Activated naive CD4-positive, alpha-beta T cell treated with anti-CD3 and anti-CD28 coated beads, Interleukin-2, amount 10 ng/mL, durations not matched to agents 7 days and 5 days (primary cell): ENCODE data around the gene TSLP.

Source experiments
- CTCF ChIA-PET: fragments of 350-600 bp; sonication (Branson Sonifier 250); formaldehyde crosslinking; loops from one replicate; lab custom pipeline; 2021; ENCODE audit warnings: antibody characterized with exemption; lab: Charles Lee
- DNase-seq: peaks from one replicate; pipeline ENCODE4 v3.0.0-alpha.2; 2020
- H3K27ac Mint-ChIP-seq: one replicate; pipeline ENCODE4 v1.8.0; 2021; ENCODE audit warnings: mild to moderate bottlenecking, moderate library complexity, mixed read lengths
- H3K27me3 Mint-ChIP-seq: one replicate; pipeline ENCODE4 v1.8.0; 2021; ENCODE audit warnings: mild to moderate bottlenecking, mixed read lengths
- H3K36me3 Mint-ChIP-seq: one replicate; pipeline ENCODE4 v1.8.0; 2021; ENCODE audit warnings: mixed read lengths
- H3K4me1 Mint-ChIP-seq: one replicate; pipeline ENCODE4 v1.8.0; 2021; ENCODE audit warnings: mixed read lengths
- H3K4me3 Mint-ChIP-seq: one replicate; pipeline ENCODE4 v1.8.0; 2021; ENCODE audit warnings: mild to moderate bottlenecking, moderate library complexity, mixed read lengths
- H3K9me3 Mint-ChIP-seq: one replicate; pipeline ENCODE4 v1.8.0; 2021; ENCODE audit warnings: mixed read lengths

The TSLP gene

DNA sequence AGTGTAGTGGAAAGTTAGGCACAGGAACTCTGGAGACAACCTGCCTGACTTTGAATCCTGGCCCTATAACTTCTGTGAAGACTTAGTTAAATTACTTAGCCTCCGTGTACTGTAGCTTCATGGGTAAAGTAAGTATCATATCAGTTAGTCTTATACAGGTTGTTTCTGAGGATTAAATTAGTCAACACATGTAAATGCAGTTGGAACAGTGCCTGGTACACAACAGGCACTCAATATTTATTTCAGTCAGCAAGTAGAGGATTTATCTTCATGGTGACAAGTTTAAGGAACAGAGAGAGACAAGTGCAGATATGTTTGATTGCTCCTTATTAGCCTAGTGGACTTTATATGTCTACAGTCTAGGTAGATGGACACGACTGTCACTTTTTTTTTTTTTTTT, 2.7 kb downstream of the TSLP start:
- peaks cover 23% of the 10 kb centered on the region for H3K4me1 Mint-ChIP-seq
- no peak overlapping the region for H3K27ac Mint-ChIP-seq
- H3K27me3 Mint-ChIP-seq = peaks cover 46% of the 10 kb centered on the region
- peak overlapping the region; percentile 88 for H3K4me3 Mint-ChIP-seq
- H3K9me3 Mint-ChIP-seq = no peaks in the 10 kb centered on the region
- DNase-seq = no peak
- CTCF ChIA-PET = no interaction called here
- peaks cover 4% of the 10 kb centered on the region for H3K36me3 Mint-ChIP-seq

DNA sequence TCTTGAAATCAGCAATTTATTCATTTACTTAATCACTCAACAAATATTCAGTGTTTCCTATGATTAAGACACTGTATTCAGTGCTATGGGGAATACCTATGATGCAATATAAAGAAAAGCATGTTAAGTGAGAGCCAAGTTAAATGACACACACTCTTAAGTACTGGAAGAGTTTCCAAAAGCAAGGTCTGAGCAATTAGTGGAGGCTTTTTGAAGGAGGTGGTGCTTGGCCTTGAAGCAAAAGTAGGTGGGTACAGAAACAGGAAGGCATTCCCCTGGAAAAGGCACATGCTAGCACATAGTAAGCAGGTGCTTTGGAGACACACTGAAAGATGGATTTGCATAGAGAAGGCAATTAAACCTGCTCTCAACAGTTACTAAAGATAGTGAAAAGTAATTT, 4.0 kb downstream of the TSLP start:
- no peaks in the 10 kb centered on the region for H3K9me3 Mint-ChIP-seq
- no peak overlapping the region for H3K4me3 Mint-ChIP-seq
- H3K36me3 Mint-ChIP-seq = peaks cover 4% of the 10 kb centered on the region
- H3K27me3 Mint-ChIP-seq = peaks cover 33% of the 10 kb centered on the region
- no peak overlapping the region for H3K27ac Mint-ChIP-seq
- H3K4me1 Mint-ChIP-seq = peaks cover 22% of the 10 kb centered on the region
- no peak for DNase-seq
- CTCF ChIA-PET = no interaction called here

DNA sequence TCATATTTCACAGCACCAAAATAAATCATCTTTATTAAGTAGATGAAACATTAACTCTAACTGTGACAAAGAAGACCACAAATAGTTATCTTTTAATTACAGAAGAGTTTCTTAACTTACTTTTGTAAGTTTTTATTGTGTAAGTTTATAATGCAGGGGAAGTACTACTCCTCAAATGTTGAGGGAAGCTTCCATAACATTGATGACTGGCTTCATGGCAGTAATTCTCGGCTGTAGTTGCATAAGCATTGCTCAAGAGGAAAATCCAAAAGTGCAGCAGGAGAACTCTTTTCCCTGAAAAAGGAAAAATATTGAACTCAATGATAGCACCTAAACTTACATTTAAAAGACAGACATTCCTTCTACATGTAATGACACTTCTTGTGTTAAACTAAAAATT, 4.6 kb downstream of the TSLP start:
- Mint-ChIP-seq H3K4me3 (no peak overlapping the region), H3K27me3 (peaks cover 27% of the 10 kb centered on the region), H3K4me1 (peaks cover 17% of the 10 kb centered on the region), H3K9me3 (no peaks in the 10 kb centered on the region), H3K27ac (no peak overlapping the region), H3K36me3 (peaks cover 4% of the 10 kb centered on the region)
- DNase-seq = no peak
- CTCF ChIA-PET = no interaction called here

DNA sequence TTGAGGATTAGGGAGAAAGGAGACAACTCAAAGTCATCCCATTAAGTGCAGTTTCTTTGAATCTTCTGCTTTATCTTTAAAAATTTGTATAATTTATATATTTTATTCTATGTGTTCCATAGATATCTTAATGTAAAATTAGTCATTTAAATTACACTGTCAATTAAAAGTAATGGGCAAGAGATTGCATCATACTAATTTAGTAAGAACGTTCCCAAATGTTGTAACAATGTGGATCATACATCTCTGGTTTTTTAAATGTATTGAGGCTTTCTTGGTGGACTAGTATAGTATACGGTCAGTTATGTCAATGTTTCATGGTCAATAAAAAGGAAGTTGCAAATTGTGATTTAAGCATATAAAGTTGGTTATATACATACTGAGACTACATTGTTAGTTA, 6.2 kb downstream of the TSLP start:
- Mint-ChIP-seq H3K36me3 (peaks cover 4% of the 10 kb centered on the region), H3K9me3 (no peaks in the 10 kb centered on the region), H3K4me1 (peaks cover 15% of the 10 kb centered on the region), H3K27me3 (peaks cover 17% of the 10 kb centered on the region), H3K4me3 (no peak overlapping the region), H3K27ac (no peak overlapping the region)
- CTCF ChIA-PET = no interaction called here
- DNase-seq = no peak

DNA sequence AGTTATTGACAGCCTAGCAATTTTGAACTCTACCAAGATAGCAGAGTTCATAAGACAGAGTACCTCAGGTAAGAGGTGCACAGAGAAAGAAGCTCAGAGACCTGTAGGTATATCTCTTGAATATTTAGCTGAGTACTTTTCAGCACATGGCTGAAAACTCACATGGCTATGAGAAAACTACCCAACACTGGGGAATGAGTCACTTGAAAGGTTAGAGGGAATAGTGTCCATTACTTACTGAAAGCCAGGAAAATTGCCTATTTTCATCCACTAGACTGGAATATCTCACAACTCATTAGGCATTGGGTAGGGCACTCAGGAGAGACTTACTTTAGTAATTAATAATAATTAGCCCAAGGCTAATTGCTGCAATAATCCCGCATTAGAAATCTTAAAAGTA, 8.3 kb downstream of the TSLP start:
- H3K4me1 Mint-ChIP-seq = no peaks in the 10 kb centered on the region
- CTCF ChIA-PET = no interaction called here
- H3K27me3 Mint-ChIP-seq = peaks cover 22% of the 10 kb centered on the region
- DNase-seq = no peak
- no peak overlapping the region for H3K4me3 Mint-ChIP-seq
- H3K27ac Mint-ChIP-seq = no peak overlapping the region
- no peaks in the 10 kb centered on the region for H3K9me3 Mint-ChIP-seq
- no peaks in the 10 kb centered on the region for H3K36me3 Mint-ChIP-seq

DNA sequence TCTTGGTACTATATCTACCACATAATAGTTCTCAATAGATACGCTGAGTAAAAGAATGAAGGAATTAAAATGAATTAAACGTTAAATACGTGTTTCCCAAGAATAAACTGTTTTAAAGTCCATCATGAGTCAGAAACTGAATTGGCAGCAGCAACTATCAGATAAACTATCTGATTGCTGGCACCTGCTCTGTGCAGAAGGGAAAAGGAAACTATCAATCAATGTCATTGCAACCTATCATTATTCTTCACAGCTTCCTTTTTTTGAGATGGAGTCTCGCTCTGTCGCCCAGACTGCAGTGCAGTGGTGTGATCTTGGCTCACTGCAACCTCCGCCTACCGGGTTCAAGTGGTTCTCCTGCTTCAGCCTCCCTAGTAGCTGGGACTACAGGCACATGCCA, 11.8 kb downstream of the TSLP start:
- no peaks in the 10 kb centered on the region for H3K9me3 Mint-ChIP-seq
- H3K4me3 Mint-ChIP-seq = no peak overlapping the region
- DNase-seq = no peak
- H3K27me3 Mint-ChIP-seq = peaks cover 18% of the 10 kb centered on the region
- no peaks in the 10 kb centered on the region for H3K4me1 Mint-ChIP-seq
- CTCF ChIA-PET = no interaction called here
- H3K36me3 Mint-ChIP-seq = no peaks in the 10 kb centered on the region
- H3K27ac Mint-ChIP-seq = no peak overlapping the region

DNA sequence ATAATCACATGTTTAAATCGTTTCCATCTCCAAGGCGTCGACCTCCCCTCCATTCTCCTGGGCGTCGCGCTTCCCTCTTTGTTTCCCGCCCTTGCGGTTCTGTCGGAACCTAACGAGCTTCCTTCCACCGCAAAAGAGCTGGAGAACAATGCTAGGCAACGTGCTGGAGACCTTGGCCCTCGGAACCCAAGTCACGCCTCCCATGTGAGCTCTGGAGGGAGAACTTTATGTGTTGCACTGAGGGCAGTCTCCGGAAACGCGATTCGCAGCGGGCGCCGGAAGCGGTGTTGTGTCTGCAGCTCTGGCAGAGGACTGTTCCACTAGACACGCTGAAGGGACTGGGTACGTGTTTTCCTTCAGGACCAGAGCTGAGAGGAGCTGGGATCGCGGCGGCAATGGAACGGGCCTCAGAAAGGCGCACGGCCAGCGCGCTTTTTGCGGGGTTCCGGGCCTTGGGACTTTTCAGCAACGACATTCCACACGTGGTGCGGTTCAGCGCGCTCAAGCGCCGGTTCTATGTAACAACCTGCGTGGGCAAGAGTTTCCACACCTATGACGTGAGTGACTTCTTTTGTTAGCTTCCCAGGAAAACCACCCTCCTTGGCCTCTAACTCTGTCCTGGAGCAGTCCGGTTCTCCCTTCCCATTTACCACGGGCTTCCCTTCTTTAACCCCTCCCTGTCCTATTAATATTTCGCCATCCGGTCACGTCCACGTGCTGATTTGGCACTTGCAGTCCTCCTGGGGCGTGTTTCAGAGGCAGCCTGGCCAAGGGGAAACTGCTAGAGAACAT, 20.7 kb downstream of the TSLP start, which contains the start of gene WDR36:
TSS of gene WDR36 (plus strand) at position 287 of the 792 bp plus-strand sequence. CDS start at position 396, 109 bp downstream.
- DNase-seq = peak; percentile 89
- CTCF ChIA-PET = interaction anchor here (0.8 to 1.5 kb wide), 3 partner anchors 187 to 404 kb away, joined by 3 to 4 read pairs (median 3); no protein-coding TSS in a partner anchor
- peaks cover 10% of the 10 kb centered on the region for H3K36me3 Mint-ChIP-seq
- peaks cover 2% of the 10 kb centered on the region for H3K9me3 Mint-ChIP-seq
- H3K4me3 Mint-ChIP-seq = peak within 1 kb of the TSS; percentile 97
- peaks cover 19% of the 10 kb centered on the region for H3K27me3 Mint-ChIP-seq
- peaks cover 32% of the 10 kb centered on the region for H3K4me1 Mint-ChIP-seq
- H3K27ac Mint-ChIP-seq = peak within 1 kb of the TSS; percentile 91

DNA sequence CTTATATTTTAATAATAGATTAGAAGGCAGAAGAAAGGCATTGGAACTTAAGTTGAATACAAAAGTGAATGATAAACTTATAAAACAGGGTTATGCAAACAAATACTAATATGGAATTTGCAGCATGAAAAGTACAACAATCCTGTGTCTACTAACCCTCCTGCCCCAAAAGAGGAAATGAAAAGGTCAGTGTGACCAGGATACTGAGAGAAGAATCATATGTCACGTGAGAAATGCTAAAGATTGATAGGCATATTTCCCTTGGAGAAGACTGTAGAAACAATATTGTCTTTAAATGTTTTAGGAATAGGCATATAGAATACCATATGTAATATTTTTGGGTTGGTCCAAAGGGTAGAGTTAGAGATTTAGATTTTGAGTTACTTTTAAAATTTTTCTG, 24.5 kb downstream of the TSLP start:
- H3K27ac Mint-ChIP-seq = no peak overlapping the region
- no peak overlapping the region for H3K4me3 Mint-ChIP-seq
- CTCF ChIA-PET = no interaction called here
- H3K36me3 Mint-ChIP-seq = peaks cover 16% of the 10 kb centered on the region
- peaks cover 4% of the 10 kb centered on the region for H3K27me3 Mint-ChIP-seq
- peaks cover 38% of the 10 kb centered on the region for H3K4me1 Mint-ChIP-seq
- H3K9me3 Mint-ChIP-seq = peaks cover 2% of the 10 kb centered on the region
- DNase-seq = no peak

DNA sequence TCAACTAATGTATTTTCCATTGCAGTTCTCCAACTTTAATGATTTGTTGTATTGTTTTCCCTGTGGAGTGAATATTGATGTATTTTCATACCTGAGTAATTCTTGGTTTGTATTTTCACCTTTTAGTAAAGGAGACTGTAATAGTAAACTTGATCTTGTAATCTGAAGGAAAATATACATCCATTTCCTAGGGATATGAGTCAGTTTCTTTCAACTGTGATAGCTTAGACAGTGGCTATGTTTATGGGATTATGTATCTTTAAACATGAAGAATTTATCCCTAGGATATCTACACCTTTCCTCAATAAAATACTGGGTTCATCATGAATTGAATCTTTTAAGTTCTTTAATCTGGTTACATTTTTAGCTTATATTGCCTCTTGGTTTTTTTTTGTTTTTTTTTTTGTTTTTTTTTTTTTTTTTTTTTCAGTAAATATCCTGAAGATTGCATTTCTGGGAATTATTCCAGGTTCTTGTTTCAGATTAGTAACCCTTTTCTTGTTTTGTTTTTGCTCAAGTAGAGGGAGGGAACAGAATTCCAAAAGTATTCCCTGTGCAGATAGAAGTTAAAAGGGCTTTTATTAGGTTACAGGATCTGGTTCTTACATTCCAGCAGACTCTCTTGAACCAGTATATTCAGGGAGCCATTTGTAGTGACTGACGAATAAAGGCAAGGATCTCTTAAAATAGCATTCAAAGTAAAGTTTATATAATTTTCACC, 27.7 kb downstream of the TSLP start:
- Mint-ChIP-seq H3K27me3 (no peaks in the 10 kb centered on the region), H3K9me3 (no peaks in the 10 kb centered on the region), H3K4me3 (no peak overlapping the region), H3K36me3 (peaks cover 33% of the 10 kb centered on the region), H3K4me1 (peaks cover 18% of the 10 kb centered on the region), H3K27ac (no peak overlapping the region)
- CTCF ChIA-PET = no interaction called here
- no peak for DNase-seq

DNA sequence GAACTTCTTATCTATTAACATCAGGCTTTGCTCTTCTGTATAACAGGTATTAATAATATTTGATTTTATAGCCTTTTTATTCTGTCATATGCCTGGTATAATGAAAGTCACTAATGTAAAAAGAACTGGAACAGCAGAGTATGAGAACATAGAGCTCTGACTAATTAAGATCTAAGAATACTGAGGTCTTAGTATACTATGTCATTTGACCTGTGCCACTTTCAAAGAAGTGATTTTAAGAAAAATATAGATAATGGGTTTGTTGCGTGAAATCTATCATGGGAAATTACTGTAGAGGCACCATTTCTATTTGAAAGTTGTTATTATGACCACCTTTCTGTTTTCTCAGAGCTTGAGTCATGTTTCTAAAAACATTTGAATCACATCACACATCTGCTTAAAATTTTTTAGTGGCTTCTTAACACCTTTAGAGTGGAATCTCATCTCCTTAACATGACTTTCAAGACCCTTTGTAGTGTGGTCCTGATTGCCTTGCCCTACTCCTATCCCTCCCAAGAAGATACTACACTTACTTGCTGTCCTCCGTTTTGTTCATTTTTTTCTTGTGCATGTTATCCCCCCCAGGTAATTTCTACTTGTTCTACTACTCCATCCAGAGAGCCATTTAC, 34.9 kb downstream of the TSLP start:
- no peak overlapping the region for H3K4me3 Mint-ChIP-seq
- no peaks in the 10 kb centered on the region for H3K27me3 Mint-ChIP-seq
- H3K27ac Mint-ChIP-seq = no peak overlapping the region
- no peaks in the 10 kb centered on the region for H3K9me3 Mint-ChIP-seq
- H3K36me3 Mint-ChIP-seq = peaks cover 46% of the 10 kb centered on the region
- DNase-seq = no peak
- no peaks in the 10 kb centered on the region for H3K4me1 Mint-ChIP-seq
- CTCF ChIA-PET = no interaction called here

DNA sequence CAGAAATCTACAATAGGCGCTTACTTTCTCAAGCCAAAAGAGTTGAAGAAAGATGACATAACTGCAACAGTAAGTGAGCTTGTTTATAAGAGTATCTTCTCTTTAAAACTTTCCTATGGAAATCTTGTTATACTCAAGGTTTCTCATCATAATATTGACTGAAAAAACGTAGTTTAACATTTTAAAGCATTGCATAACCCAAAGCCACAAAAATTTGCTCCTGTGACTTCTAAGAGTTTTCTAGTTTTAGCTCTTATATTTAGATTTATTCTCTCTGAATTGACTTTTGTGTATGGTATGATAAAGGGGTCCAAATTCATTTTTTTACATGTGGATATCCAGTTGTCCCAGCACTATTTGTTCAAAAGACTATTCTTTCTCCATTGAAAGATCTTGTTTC, 35.9 kb downstream of the TSLP start:
- no peak for DNase-seq
- Mint-ChIP-seq H3K4me1 (no peaks in the 10 kb centered on the region), H3K4me3 (no peak overlapping the region), H3K27ac (no peak overlapping the region), H3K9me3 (no peaks in the 10 kb centered on the region), H3K36me3 (peaks cover 51% of the 10 kb centered on the region), H3K27me3 (no peaks in the 10 kb centered on the region)
- CTCF ChIA-PET = interaction anchor here (0.7 kb wide), 1 partner anchor 32 kb away, joined by 3 read pairs; no protein-coding TSS in a partner anchor

DNA sequence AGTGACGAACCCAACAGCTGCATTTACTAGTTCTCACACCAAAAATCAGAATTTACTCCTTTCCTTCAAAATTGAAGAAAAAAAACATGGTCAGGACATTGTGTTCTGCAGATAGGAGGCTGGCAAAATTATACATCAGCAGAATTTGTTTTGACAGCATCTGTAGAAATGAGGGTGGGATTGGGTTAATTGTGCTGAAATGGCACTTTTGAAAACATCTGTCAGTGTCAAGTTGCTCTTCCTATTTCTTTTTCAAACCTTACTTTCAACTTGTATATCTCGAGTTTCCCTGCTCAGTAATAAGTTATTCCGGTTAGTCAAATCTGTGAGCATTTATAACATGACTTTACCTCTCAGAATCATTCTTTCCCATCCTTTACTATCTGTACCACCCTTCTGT, 40.4 kb downstream of the TSLP start:
- CTCF ChIA-PET = no interaction called here
- Mint-ChIP-seq H3K27ac (no peak overlapping the region), H3K27me3 (no peaks in the 10 kb centered on the region), H3K9me3 (no peaks in the 10 kb centered on the region), H3K36me3 (peaks cover 38% of the 10 kb centered on the region), H3K4me3 (no peak overlapping the region), H3K4me1 (no peaks in the 10 kb centered on the region)
- no peak for DNase-seq

DNA sequence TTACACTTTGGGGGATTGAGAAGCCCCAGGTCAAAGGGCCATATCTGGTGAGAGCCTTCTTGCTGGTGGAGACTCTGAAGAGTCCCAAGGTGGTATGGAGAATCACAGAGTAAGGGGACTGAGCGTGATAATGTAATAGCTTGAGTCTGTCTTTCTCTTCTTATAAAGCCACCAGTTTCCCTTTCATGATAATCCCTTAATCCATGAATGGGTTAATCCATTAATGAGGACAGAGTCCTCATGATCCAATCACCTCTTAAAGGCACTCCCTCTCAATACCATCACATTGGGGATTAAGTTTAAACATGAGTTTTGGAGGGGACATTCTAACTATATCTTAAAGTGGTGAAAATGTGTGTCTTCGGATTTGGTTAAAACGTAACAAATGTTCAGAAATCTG, 42.2 kb downstream of the TSLP start:
- Mint-ChIP-seq H3K27me3 (no peaks in the 10 kb centered on the region), H3K36me3 (peaks cover 39% of the 10 kb centered on the region), H3K4me1 (no peaks in the 10 kb centered on the region), H3K9me3 (no peaks in the 10 kb centered on the region), H3K4me3 (no peak overlapping the region), H3K27ac (no peak overlapping the region)
- no peak for DNase-seq
- CTCF ChIA-PET = no interaction called here

DNA sequence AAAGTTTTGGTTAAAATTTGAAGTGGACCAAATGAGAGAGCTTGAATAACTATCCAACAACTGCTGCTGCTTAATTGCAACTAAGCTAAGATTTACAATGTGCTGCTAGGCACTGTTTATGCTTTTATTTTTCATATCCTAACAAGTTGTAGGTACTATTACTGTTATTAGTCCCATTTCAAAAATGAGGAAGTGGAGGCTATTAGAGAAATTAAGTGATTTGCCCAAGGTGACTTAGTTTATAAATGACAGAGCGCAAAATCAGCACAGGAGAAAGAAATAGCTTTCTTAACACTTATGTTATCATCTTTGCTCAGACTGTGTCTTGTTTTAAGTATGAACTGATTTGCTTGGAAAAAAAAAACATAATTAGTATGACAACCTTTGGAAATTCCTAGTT, 43.7 kb downstream of the TSLP start:
- H3K4me1 Mint-ChIP-seq = no peaks in the 10 kb centered on the region
- no peaks in the 10 kb centered on the region for H3K9me3 Mint-ChIP-seq
- no peak overlapping the region for H3K27ac Mint-ChIP-seq
- no peak overlapping the region for H3K4me3 Mint-ChIP-seq
- CTCF ChIA-PET = no interaction called here
- peaks cover 41% of the 10 kb centered on the region for H3K36me3 Mint-ChIP-seq
- H3K27me3 Mint-ChIP-seq = no peaks in the 10 kb centered on the region
- DNase-seq = no peak
